ENCODE measurements around the gene ITSN1. TPM values are rescaled to one million over a fixed set of nuclear protein-coding genes. Genes with fewer than 3 reads are reported as not detected.

The ITSN1 gene
- total RNA-seq, 4 donors from 2014 or later = 33.0 to 50.5 (median 45.9) TPM

DNA sequence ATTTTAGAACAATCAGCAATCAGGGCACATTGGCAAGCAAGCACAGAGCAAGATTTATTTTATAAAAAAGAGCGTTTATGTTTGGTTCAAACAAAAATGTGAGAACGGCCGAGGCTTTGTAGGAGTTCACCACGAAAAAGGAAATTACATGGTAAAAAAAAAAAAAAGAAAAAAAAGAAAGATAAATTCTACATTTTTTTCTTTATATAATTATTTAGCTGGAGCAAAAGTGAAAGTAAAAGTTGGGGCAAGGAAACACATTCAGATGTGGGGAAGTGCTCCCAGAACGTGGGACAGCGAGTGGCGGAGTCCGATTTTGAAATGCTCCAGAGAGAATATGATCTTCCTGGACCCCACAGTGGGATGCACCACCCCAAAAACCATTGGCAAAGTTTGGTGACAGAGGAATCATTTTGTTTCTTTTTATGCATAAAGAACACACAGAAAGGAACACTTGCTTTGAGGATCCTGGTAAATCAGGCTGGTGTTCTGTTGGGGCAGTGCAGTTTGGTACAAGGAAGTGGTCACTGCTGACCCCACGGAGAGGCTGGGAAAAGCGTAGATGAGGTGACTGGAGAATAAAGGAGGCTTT, 289.6 kb downstream of the ITSN1 start:
- Histone ChIP-seq H3K4me1 (peaks cover 3 to 27% (median 3%) of the 10 kb centered on the region in 3 donors), H3K36me3 (no peaks in the 10 kb centered on the region), H3K27ac (peak overlapping the region; percentile 56 to 73 (median 62)), H3K27me3 (no peaks in the 10 kb centered on the region), H3K4me3 (peak overlapping the region; percentile 52 to 71), H3K9me3 (no peaks in the 10 kb centered on the region)
- TF ChIP-seq POLR2AphosphoS5 (IDR thresholded peaks at IDR 0.05) = no peak
- no peak for TF ChIP-seq EP300 (IDR thresholded peaks at IDR 0.05)
- TF ChIP-seq POLR2A (IDR thresholded peaks at IDR 0.05) = no peak
- TF ChIP-seq, protein P1, sequence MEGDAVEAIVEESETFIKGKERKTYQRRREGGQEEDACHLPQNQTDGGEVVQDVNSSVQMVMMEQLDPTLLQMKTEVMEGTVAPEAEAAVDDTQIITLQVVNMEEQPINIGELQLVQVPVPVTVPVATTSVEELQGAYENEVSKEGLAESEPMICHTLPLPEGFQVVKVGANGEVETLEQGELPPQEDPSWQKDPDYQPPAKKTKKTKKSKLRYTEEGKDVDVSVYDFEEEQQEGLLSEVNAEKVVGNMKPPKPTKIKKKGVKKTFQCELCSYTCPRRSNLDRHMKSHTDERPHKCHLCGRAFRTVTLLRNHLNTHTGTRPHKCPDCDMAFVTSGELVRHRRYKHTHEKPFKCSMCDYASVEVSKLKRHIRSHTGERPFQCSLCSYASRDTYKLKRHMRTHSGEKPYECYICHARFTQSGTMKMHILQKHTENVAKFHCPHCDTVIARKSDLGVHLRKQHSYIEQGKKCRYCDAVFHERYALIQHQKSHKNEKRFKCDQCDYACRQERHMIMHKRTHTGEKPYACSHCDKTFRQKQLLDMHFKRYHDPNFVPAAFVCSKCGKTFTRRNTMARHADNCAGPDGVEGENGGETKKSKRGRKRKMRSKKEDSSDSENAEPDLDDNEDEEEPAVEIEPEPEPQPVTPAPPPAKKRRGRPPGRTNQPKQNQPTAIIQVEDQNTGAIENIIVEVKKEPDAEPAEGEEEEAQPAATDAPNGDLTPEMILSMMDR (IDR thresholded peaks at IDR 0.05) = peak in 1 of 4 experiments; percentile 16
- ATAC-seq = no peak
- WGBS, 2 donors (ENCODE audit: low coverage in 1 of 2) = 12 to 40% methylated on average over 6 to 10 of the region's 10 CpGs

DNA sequence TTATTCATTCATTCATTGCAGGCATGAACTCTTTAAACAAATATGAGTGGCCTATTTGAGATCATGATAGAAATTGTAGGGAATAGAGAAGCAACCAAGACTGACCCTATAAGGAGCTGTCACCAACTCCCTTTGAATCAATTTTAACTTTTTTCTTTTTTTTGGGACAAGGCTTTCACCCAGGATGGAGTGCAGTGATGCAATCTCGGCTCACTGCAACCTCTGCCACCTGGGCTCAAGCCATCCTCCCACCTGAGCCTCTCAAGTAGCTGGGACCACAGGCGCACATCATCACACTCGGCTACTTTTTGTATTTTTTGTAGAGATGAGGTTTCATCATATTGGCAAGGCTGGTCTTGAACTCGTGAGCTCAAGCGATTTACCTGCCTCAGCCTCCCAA, 290.4 kb downstream of the ITSN1 start:
- 96 to 97% methylated on average over 4 to 5 of the region's 5 CpGs for WGBS, 2 donors (ENCODE audit: low coverage in 1 of 2)
- Histone ChIP-seq H3K27ac (peak overlapping the region in 2 of 4 donors; percentile 63 to 73), H3K4me1 (peaks cover 3 to 27% (median 3%) of the 10 kb centered on the region in 3 donors), H3K9me3 (no peaks in the 10 kb centered on the region), H3K27me3 (no peaks in the 10 kb centered on the region), H3K36me3 (no peaks in the 10 kb centered on the region), H3K4me3 (no peak overlapping the region)
- ATAC-seq = no peak
- TF ChIP-seq POLR2AphosphoS5 (IDR thresholded peaks at IDR 0.05) (no peak), EP300 (IDR thresholded peaks at IDR 0.05) (no peak), POLR2A (IDR thresholded peaks at IDR 0.05) (no peak)
- TF ChIP-seq, protein P1 (IDR thresholded peaks at IDR 0.05) = no peak

DNA sequence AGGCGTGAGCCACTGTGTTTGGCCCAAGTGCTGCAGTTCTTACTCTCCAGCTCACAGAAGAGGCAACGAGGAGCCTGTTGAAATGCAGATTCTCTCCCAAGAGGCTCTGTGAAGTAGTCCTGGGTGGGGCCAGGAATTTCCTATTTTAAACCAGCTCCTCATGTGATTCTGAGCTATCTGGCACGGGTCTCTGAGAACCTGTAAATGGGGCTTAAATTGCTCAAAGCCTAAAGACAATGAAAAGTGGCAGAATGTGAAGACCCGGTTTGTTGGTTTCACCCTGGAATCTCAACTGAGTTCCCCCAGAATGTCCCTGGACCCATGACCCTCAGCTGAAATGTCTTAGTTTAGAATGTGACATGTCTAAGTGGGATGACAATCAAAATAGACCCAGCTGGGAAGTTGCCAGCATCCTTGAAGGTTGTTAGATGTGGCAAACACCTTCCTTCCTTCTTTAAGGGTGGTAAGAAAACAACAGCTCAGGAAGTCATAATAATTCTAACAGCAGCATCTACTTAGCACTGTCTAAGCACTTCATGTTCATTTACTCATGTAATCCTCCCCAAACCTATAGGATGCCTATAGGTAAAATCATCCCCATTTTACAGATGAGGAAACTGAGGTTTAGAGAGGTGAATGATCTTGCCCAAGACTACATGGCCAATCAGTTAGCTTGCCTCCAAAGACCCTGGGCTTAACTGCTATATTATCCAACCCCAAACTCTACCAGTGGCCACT, 294.2 kb downstream of the ITSN1 start:
- TF ChIP-seq POLR2AphosphoS5 (IDR thresholded peaks at IDR 0.05) = no peak
- no peak for TF ChIP-seq EP300 (IDR thresholded peaks at IDR 0.05)
- no peak for TF ChIP-seq POLR2A (IDR thresholded peaks at IDR 0.05)
- TF ChIP-seq, protein P1 (IDR thresholded peaks at IDR 0.05) = no peak
- Histone ChIP-seq H3K27me3 (no peaks in the 10 kb centered on the region), H3K9me3 (no peaks in the 10 kb centered on the region), H3K36me3 (no peaks in the 10 kb centered on the region), H3K4me1 (peaks cover 2 to 33% (median 7%) of the 10 kb centered on the region in 3 donors), H3K27ac (peak overlapping the region in 1 of 4 donors; percentile 11), H3K4me3 (no peak overlapping the region)
- peak; percentile 56 for ATAC-seq
- WGBS, 2 donors (ENCODE audit: low coverage in 1 of 2) = 39 to 100% methylated on average over 1 to 2 of the region's 4 CpGs

DNA sequence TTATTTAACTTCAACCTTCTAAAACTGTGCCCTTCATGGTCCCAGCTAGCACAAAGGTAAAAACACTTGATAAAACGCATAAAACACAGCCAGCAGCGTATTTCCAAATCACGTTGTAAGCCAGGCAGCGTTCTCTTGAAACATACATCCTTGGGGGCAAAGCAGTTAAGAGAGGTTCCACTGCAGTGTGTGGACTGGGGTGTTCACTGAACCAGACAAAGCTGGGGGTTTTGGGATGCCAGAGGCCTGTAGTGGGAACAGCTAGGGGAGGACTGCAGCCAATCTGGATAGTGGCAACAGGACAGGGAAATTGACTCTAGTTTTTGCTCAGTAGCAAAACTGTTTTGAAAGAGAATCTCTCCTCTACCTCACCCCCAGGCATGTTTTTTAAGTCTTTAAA, 294.8 kb downstream of the ITSN1 start:
- TF ChIP-seq, protein P1 (IDR thresholded peaks at IDR 0.05) = no peak
- TF ChIP-seq POLR2AphosphoS5 (IDR thresholded peaks at IDR 0.05) (no peak), EP300 (IDR thresholded peaks at IDR 0.05) (no peak), POLR2A (IDR thresholded peaks at IDR 0.05) (no peak)
- Histone ChIP-seq H3K36me3 (no peaks in the 10 kb centered on the region), H3K9me3 (no peaks in the 10 kb centered on the region), H3K4me3 (no peak overlapping the region), H3K4me1 (peaks cover 0 to 30% (median 7%) of the 10 kb centered on the region in 3 donors), H3K27me3 (no peaks in the 10 kb centered on the region), H3K27ac (peak overlapping the region in 2 of 4 donors; percentile 11 to 14)
- 70 to 95% methylated on average over 3 of the region's 4 CpGs for WGBS, 2 donors (ENCODE audit: low coverage in 1 of 2)
- no peak for ATAC-seq
